Subcutaneous adipose tissue (tissue), 4 donors: Measurements from ENCODE around the gene PNPO. TPM values are rescaled to one million over a fixed set of nuclear protein-coding genes. Genes with fewer than 3 reads are reported as not detected.

Experiments
- total RNA-seq, 4 donors: library from RNA; depleted of rRNA; stranded (reverse); fragments of >200 nt; gene quantifications; one replicate each; pipeline ENCODE4 v1.1.0, GENCODE V29; 2016
- TF ChIP-seq, protein P1 (sequence below): fragments of 450-650 bp; IDR thresholded peaks from one replicate; pipeline ENCODE4 v1.5.1; 2016; ENCODE audit warnings: low read depth, mild to moderate bottlenecking, control low read depth, antibody characterized with exemption, moderate library complexity

Gene PNPO
- total RNA-seq, 4 donors from 2014 or later, result 22.9 to 34.7 (median 27.4) TPM

DNA sequence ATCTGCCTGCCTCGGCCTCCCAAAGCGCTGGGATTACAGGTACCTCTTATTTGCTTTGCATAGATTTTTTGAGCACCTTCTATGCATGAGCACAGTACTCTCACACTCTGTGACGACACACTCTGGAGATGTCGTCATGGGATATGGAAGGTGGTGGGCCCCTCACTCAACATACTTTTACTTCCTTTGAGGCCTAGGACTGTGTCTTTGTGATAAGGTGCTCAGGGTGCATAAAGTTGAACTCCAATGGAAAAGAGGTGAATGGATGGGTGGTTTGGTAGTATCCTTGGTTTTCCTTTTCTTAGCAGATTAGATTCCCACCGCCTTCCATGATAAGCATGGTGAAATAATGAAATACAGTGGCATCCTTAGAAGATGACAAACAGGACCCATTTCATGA lies 23.5 kb downstream of the PNPO start:
- TF ChIP-seq, protein P1, sequence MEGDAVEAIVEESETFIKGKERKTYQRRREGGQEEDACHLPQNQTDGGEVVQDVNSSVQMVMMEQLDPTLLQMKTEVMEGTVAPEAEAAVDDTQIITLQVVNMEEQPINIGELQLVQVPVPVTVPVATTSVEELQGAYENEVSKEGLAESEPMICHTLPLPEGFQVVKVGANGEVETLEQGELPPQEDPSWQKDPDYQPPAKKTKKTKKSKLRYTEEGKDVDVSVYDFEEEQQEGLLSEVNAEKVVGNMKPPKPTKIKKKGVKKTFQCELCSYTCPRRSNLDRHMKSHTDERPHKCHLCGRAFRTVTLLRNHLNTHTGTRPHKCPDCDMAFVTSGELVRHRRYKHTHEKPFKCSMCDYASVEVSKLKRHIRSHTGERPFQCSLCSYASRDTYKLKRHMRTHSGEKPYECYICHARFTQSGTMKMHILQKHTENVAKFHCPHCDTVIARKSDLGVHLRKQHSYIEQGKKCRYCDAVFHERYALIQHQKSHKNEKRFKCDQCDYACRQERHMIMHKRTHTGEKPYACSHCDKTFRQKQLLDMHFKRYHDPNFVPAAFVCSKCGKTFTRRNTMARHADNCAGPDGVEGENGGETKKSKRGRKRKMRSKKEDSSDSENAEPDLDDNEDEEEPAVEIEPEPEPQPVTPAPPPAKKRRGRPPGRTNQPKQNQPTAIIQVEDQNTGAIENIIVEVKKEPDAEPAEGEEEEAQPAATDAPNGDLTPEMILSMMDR, result no peak

DNA sequence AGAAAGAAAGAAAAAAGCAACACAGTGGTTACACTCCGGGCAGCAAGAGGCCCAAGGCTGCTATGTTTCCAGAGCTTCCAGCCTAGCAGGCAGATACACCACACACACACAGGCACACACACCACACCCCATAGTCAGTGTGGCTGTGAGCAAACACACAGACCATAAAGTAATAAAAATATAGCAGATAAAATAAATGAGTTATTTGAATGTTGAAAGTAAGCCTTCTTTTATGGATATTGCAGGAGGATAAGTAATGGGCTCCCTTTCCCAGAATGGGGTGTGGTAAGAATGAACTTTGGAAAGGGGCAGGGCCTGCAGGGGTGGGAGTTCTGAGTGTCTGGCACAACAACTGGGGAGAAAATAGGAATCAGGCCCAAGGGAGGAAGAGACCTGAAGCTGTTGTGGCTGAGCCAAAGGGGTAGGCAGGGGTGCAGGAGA lies 24.7 kb downstream of the PNPO start:
- TF ChIP-seq, protein P1, result no peak

DNA sequence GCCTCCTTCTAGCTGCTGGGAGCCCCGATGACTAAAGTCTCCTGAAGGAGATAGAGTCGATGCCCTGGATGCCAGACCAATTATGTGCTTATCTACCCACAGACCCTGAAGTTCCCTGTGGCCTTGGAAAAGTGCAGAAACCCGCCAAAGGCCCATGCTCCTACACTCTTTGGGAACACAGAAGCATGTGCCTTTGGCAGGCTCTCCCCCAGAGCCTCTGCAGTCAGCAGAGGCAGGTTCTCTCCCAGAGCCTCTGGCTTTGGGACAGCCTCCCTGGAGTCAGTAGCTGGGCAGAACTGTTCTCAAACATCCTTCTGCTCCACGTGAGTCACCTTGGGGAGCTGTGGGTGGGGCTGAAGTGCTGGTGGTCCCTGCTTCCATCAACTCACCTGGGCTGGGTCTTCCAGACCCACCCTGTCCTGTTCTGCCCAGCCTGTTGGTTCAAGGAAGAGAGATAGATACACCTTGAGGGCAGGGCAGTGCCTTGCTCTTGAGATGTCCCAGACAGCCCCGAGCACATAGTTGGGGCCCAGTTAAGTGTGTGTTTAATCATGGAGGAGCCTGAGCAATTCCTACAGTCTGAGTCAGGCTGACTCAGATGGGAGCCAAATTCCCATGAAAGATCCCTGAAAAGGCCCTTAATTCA lies 26.4 kb downstream of the PNPO start:
- TF ChIP-seq, protein P1, result no peak

DNA sequence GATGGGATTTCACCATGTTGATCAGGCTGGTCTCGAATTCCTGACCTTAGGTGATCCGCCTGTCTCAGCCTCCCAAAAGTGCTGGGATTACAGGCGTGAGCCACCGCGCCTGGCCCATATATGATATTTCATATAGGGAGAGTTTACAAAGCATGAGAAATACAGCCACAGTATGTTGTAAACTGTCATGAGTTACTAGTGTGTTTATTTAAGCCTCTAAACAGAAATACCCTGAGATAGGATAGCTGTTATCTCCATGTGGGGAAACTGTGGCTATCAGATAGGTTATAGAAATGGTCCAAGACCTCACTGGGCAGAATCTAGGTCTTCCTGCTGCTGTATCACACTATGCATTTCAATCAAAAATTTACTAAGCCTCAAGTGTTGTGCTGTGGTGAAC lies 27.5 kb downstream of the PNPO start:
- TF ChIP-seq, protein P1, result no peak

DNA sequence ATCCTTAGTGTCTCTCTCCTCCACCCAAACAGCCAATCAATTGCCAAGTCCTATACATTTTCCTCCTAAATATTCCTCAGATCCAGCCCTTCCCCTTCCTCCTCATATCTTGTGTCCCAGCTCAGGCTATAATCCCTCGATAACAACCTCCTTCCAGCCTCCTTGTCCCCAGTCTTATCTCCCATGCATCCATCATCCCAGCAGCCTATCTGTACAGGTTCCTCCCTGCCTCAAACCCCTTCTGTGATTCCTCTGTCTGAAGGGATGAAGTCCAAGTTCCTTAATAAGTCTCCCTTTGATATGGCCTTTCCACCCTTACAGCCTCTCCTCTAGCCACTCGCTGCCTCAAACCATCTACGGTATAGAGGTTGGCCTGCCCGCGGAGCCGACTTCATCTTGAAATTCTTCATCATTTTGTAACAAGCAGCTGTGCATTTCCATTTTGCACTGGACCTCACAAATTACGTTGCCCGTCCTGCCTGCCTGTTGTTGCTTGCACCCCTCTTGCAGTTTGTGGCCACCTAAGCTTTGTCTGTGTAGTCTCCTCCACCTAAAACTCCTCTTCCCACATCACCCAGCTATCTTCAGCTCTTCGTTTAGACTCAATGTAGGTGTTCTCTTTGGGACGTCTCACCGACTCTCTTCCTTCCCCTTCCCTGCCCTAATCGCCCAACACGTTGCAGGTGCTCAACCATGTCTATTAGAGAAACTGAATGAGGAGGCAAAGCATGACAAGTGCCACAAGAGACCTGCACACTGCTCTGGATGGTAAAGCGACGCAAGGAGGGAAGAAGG lies 28.8 kb downstream of the PNPO start:
- TF ChIP-seq, protein P1, result no peak

DNA sequence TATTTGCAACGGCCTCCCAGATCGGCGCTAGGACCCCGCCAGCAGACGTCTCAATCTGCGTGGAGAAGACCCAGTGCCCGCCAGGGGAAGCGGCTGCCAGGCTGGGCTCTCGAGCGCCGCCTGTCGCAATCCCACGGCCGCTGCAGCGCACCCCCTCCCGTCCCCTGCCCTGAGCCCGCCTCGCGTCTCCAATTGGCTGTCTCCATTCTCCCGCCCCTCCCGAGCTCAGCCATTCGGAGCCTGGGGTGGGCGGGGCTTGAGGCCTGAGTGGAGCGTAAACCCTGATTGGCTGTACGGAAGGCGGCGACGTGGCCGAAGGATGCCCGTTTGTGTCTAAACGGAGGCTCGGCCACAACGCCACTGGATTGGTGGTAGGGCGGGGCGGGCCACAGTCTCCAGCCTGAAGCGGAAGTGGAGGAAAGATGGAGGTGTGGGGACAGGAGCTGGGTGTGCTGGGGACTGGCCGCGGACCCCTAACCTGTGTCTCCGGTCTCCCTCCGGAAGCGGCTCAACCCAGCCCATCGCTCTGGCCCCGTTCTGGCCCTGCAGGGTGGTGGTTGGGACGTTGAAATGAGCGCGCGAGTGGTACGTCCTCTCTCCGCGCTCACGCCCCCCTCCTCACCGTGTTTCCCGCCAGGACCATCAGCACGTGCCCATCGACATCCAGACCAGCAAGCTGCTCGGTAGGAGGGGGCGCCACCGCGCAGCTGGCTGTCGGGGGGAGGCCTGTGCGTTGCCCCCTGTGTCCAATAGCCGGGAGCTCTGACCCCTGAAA lies 29.5 kb downstream of the PNPO start, which contains the start of gene CDK5RAP3:
Gene CDK5RAP3, plus strand, starts transcription at position 389 of the 775 bp plus-strand sequence. Its CDS starts 34 bp downstream, at position 423.
- TF ChIP-seq, protein P1, result no peak

DNA sequence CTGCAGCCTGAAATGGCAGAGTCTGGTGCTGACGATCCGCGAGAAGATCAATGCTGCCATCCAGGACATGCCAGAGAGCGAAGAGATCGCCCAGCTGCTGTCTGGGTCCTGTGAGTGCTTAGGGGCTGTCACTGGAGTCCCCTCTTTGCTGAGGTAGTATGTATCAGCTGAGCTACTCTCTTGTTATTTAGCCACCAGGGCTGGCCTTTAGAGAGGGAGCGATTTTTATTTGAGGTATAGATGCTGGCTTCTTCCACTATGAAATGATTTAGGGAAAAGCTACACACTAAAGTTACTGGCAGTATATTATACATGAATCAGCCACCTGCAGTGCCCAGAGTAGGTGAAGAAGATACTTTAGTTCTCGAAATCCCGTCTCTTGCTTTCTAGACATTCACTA lies 32.2 kb downstream of the PNPO start:
- TF ChIP-seq, protein P1, result no peak
